CD4-positive, CD25-positive, alpha-beta regulatory T cell (primary cell): ENCODE measurements around the gene NUCKS1. TPM values are rescaled to one million over a fixed set of nuclear protein-coding genes. Genes with fewer than 3 reads are reported as not detected.
A peak's percentile ranks its signal among the peaks of the same experiment; 100 is the strongest.

Experiments
- ATAC-seq, 2 donors: fragments of 150-1000 bp; cut with Tn5 transposase; one replicate each; pipeline ENCODE4 v1.10.0; 2021; ENCODE audit warnings: low read depth in 2 of 2, moderate number of reproducible peaks in 2 of 2, moderate library complexity in 1 of 2
- DNase-seq, 3 donors: peaks; one replicate each; pipeline versions ENCODE4 v3.0.0 to v3.0.0-alpha.2; 2012 to 2022; ENCODE audit warnings: mixed read lengths in 1 of 3
- H3K27ac ChIP-seq: one replicate; pipeline ENCODE4 v1.7.0; 2013; ENCODE audit warnings: mild to moderate bottlenecking, low read length; ENCODE audit not compliant: insufficient read depth, poor library complexity, severe bottlenecking
- H3K27me3 ChIP-seq: one replicate; pipeline ENCODE4 v1.7.0; 2013; ENCODE audit warnings: low read length; ENCODE audit not compliant: control insufficient read depth, insufficient read depth
- H3K36me3 ChIP-seq: one replicate; pipeline ENCODE4 v1.7.0; 2013; ENCODE audit warnings: mild to moderate bottlenecking, low read length, moderate library complexity; ENCODE audit not compliant: control insufficient read depth, insufficient read depth
- H3K4me1 ChIP-seq: 2 replicates; pipeline ENCODE4 v1.7.0; 2013; ENCODE audit warnings: mild to moderate bottlenecking, low read length; ENCODE audit not compliant: insufficient read depth, control insufficient read depth, poor library complexity, severe bottlenecking
- H3K4me3 ChIP-seq: one replicate; pipeline ENCODE4 v1.7.0; 2013; ENCODE audit warnings: low read depth, mild to moderate bottlenecking, low read length, moderate library complexity
- H3K9me3 ChIP-seq, 2 experiments: 1 replicate in 1 of 2; 2 replicates in 1 of 2; pipeline ENCODE4 v1.7.0; 2013; ENCODE audit warnings: low read length in 2 of 2, mild to moderate bottlenecking in 1 of 2, moderate library complexity in 1 of 2; ENCODE audit not compliant: control insufficient read depth in 2 of 2
- H3K27ac Mint-ChIP-seq, 3 donors: one replicate each; pipeline ENCODE4 v1.8.0; 2020 to 2022; ENCODE audit warnings: mild to moderate bottlenecking in 3 of 3, mixed read lengths in 3 of 3, moderate library complexity in 2 of 3
- H3K27me3 Mint-ChIP-seq: one replicate; pipeline ENCODE4 v1.8.0; 2022; ENCODE audit warnings: mild to moderate bottlenecking, mixed read lengths
- H3K36me3 Mint-ChIP-seq: one replicate; pipeline ENCODE4 v1.8.0; 2020; ENCODE audit warnings: mixed read lengths
- H3K4me1 Mint-ChIP-seq, 4 donors: one replicate each; pipeline ENCODE4 v1.8.0; 2020 to 2022; ENCODE audit warnings: mixed read lengths in 4 of 4, mild to moderate bottlenecking in 1 of 4
- H3K4me3 Mint-ChIP-seq, 4 donors: one replicate each; pipeline ENCODE4 v1.8.0; 2020 to 2022; ENCODE audit warnings: mild to moderate bottlenecking in 4 of 4, mixed read lengths in 4 of 4, moderate library complexity in 3 of 4
- H3K9me3 Mint-ChIP-seq, 7 donors: one replicate each; pipeline ENCODE4 v1.8.0; 2020 to 2022; ENCODE audit warnings: mixed read lengths in 7 of 7, mild to moderate bottlenecking in 3 of 7, moderate library complexity in 2 of 7
- polyA plus RNA-seq, 4 donors: library from polyadenylated mRNA; unstranded; fragments of 300-500 nt; fragmentation: Illumina TruSeq; gene quantifications; one replicate each; pipeline ENCODE4 v1.2.3, GENCODE V29; 2021
- total RNA-seq: library from RNA; stranded (reverse); gene quantifications from one replicate; pipeline ENCODE4 v1.2.3, GENCODE V29; 2022

The NUCKS1 gene
- total and polyA plus RNA-seq, 5 donors from 2014 or later: 12.9 to 72.0 (median 13.3) TPM

DNA sequence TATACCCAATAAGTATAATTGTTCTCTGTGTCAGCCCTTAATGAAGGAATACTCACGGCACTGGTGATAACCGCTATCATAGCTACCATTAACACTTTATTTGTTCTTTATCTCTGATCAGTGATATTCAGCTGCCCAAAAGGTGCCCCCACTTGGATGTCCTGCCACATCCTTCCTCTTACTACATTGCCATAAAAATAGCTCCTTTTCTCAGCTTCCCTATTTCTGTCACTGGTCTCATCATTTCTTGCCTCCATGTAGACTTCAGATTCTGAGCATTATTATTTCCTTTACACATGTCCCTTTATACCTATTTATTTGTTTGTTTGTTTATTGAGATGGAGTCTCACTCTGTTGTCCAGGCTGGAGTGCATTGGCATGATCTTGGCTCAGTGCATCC is 28.0 kb upstream of the NUCKS1 start:
- Histone ChIP-seq H3K9me3 (no peaks in the 10 kb centered on the region), H3K27me3 (no peaks in the 10 kb centered on the region), H3K4me3 (no peak overlapping the region), H3K36me3 (no peaks in the 10 kb centered on the region), H3K27ac (no peak overlapping the region), H3K4me1 (peaks cover 34% of the 10 kb centered on the region)
- H3K4me3 Mint-ChIP-seq: peak overlapping the region in 1 of 4 donors; percentile 23
- peaks cover 10 to 36% (median 27%) of the 10 kb centered on the region in 4 donors for H3K4me1 Mint-ChIP-seq
- DNase-seq (no peak), ATAC-seq (no peak)
- no peaks in the 10 kb centered on the region for H3K36me3 Mint-ChIP-seq
- no peaks in the 10 kb centered on the region for H3K27me3 Mint-ChIP-seq
- H3K9me3 Mint-ChIP-seq: no peaks in the 10 kb centered on the region
- peak overlapping the region in 2 of 3 donors; percentile 67 to 81 for H3K27ac Mint-ChIP-seq

DNA sequence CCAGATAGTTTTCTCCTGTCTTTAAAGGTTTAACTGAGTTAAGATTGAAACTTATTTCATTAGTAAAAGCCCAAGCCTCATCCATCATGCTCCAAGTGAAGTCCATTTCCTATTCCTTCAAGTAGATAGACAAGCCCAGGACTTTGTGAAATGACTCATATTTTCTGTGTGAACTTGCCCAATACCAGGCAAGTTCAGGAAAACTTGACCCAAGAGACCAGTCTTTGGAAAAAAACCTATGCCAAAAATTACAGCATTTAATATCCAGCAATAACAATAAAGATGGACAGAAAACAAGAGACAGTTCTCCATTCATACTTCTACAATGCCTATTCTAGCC is 25.7 kb upstream of the NUCKS1 start:
- H3K4me1 ChIP-seq: peaks cover 45% of the 10 kb centered on the region
- no peaks in the 10 kb centered on the region for H3K9me3 Mint-ChIP-seq
- H3K27me3 Mint-ChIP-seq: no peaks in the 10 kb centered on the region
- H3K36me3 Mint-ChIP-seq: peaks cover 10% of the 10 kb centered on the region
- peak overlapping the region; percentile 98 to 99 (median 99) for H3K27ac Mint-ChIP-seq
- H3K36me3 ChIP-seq: peaks cover 5% of the 10 kb centered on the region
- peak overlapping the region; percentile 90 for H3K4me3 ChIP-seq
- no peaks in the 10 kb centered on the region for H3K9me3 ChIP-seq
- H3K27me3 ChIP-seq: no peaks in the 10 kb centered on the region
- peak overlapping the region; percentile 94 for H3K27ac ChIP-seq
- DNase-seq: no peak
- no peak for ATAC-seq
- peaks cover 10 to 53% (median 41%) of the 10 kb centered on the region in 4 donors for H3K4me1 Mint-ChIP-seq
- peak overlapping the region; percentile 88 to 99 (median 98) for H3K4me3 Mint-ChIP-seq

DNA sequence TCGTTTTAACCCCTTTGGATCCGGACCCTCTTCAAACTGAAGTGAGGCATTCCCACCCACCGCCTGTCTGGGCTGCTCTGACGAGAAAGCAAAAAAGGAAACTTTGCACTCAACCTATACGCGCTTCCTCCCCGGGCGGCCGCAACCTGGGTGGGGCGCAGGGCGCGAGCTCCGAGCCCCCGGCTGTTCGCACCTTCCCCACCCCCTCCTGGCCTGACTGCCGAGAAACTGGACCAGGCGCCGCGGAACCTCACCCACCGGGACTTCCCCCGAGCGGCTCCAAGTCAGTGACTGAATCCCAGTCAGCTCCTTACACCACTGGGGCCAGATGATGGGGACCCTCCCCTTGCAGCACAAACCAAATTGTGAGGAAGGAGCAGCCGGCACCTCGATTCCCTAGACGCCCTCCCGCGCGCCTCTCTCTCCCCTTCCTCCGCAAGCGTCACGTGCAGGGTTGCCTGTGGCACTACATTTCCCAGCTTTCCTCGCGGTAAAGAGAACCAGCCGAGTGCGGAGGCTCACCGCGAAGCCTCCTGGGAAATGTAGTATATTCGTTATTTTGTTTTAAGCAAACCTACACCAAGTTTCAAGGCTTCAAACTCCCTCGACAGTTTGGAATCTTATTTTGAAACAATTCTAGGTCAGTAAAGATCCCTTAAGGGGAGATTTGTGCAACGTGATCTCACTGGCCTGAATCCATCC is 25.2 kb upstream of the NUCKS1 start, which contains the start of gene RAB29:
TSS of gene RAB29 (minus strand) at position 468 of the 702 bp plus-strand sequence. CDS start 526 bp downstream, outside the sequence.
- peak within 1 kb of the TSS; percentile 98 to 99 (median 99) for H3K27ac Mint-ChIP-seq
- peaks cover 10 to 55% (median 44%) of the 10 kb centered on the region in 4 donors for H3K4me1 Mint-ChIP-seq
- H3K9me3 Mint-ChIP-seq: no peaks in the 10 kb centered on the region
- H3K9me3 ChIP-seq: no peaks in the 10 kb centered on the region
- peak within 1 kb of the TSS; percentile 88 to 99 (median 98) for H3K4me3 Mint-ChIP-seq
- peak; percentile 94 to 95 for ATAC-seq
- peaks cover 15% of the 10 kb centered on the region for H3K36me3 Mint-ChIP-seq
- peaks cover 10% of the 10 kb centered on the region for H3K36me3 ChIP-seq
- no peaks in the 10 kb centered on the region for H3K27me3 Mint-ChIP-seq
- no peaks in the 10 kb centered on the region for H3K27me3 ChIP-seq
- peak within 1 kb of the TSS; percentile 94 for H3K27ac ChIP-seq
- H3K4me1 ChIP-seq: peaks cover 45% of the 10 kb centered on the region
- DNase-seq: peak; percentile 83 to 94 (median 89)
- peak within 1 kb of the TSS; percentile 90 for H3K4me3 ChIP-seq

DNA sequence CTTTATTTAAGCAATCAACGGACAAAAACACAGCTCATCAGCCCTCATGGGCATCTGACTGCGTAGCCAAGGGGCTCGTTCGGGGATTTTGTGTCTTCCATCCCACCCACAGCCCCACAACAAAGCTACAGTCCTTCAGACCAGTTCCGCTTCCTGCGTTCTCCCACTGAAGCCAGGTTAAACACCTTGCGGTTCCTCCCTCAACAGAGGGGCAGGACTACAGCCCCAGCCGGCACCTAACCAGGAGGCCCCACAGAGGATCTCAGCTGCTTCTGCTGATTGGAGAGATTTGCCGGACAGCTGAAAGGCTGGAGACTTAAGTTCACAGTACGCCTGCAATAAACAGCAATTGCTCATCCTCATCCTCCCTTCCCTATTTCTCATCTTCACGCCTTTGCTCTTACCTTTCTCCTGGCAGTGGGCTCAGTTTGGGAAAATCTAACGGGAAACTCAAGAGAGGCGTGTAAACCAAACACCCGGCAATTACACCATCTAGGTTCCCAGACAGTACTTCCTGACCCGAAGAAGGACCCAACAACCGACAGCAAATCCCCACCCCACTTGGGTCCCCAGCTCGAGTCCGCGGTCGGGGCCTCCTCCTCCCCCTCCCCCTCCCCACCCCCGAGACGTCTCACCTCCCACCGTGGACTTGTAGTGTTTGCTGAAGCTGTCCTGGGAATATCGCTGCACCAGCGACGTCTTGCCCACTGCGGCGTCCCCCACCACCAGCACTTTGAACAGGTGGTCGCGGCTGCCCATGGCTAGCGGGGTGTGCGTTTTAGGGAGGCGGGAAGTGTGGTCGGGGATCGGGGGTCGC is 24.4 kb upstream of the NUCKS1 start:
- peak; percentile 27 to 69 (median 32) for DNase-seq

DNA sequence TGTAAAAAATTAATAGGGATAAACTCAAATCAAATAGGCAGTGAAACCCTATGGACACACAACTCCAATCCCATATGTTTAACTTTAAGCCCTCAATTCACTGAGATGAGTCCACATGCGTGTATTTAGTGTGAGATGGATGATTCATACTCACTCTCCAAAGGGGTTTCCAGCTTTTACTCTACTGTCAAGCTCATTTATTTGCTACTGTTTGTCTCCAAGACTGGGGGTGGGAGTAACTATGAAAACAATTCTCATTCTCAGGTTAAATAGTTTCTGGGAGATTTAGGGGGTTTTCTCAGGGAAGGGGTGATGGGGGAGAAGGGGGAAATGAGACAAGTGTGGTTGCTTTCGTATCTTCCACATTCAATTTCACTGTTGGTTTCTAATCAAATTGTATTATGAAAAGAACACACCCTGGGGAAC is 22.6 kb upstream of the NUCKS1 start:
- no peak overlapping the region for H3K4me3 ChIP-seq
- no peak for DNase-seq
- peaks cover 33% of the 10 kb centered on the region for H3K36me3 ChIP-seq
- ATAC-seq: no peak
- H3K27me3 ChIP-seq: no peaks in the 10 kb centered on the region
- H3K27ac ChIP-seq: peak overlapping the region; percentile 49
- no peaks in the 10 kb centered on the region for H3K9me3 ChIP-seq
- H3K9me3 Mint-ChIP-seq: no peaks in the 10 kb centered on the region
- peak overlapping the region; percentile 73 to 99 (median 92) for H3K4me3 Mint-ChIP-seq
- H3K36me3 Mint-ChIP-seq: peaks cover 21% of the 10 kb centered on the region
- H3K27me3 Mint-ChIP-seq: no peaks in the 10 kb centered on the region
- H3K4me1 Mint-ChIP-seq: peaks cover 18 to 62% (median 48%) of the 10 kb centered on the region in 4 donors
- H3K4me1 ChIP-seq: peaks cover 45% of the 10 kb centered on the region
- peak overlapping the region in 2 of 3 donors; percentile 67 to 99 for H3K27ac Mint-ChIP-seq

More for the DNA sequence above, 24.4 kb upstream of the NUCKS1 start:
- H3K4me1 ChIP-seq: peaks cover 45% of the 10 kb centered on the region
- ATAC-seq: no peak
- H3K36me3 ChIP-seq: peaks cover 17% of the 10 kb centered on the region
- Mint-ChIP-seq H3K9me3 (no peaks in the 10 kb centered on the region), H3K36me3 (peaks cover 18% of the 10 kb centered on the region), H3K27me3 (no peaks in the 10 kb centered on the region), H3K4me1 (peaks cover 10 to 60% (median 44%) of the 10 kb centered on the region in 4 donors), H3K4me3 (peak overlapping the region; percentile 88 to 99 (median 98)), H3K27ac (peak overlapping the region; percentile 98 to 99 (median 99))
- peak overlapping the region; percentile 90 for H3K4me3 ChIP-seq
- no peaks in the 10 kb centered on the region for H3K27me3 ChIP-seq
- no peaks in the 10 kb centered on the region for H3K9me3 ChIP-seq
- peak overlapping the region; percentile 94 for H3K27ac ChIP-seq

DNA sequence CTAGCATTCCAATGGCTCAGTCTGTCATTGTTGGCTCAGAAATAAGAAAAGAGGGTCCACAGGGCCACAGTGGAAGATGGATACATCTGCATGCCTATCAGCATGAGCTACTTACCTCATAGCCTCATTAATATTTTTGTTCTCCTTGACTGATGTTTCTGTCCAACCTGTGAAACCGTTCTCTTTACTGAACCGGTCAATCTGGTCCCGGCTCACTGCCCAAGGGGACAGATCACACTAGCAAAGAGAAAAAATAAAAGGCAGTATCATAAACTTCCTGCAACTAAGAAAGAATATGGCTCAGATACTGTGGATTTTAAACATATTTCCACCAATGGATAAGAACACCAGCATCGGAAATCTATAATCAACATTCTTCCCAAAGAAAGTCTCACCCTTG is 20.6 kb upstream of the NUCKS1 start:
- H3K36me3 ChIP-seq: peaks cover 33% of the 10 kb centered on the region
- ATAC-seq (no peak), DNase-seq (no peak)
- Mint-ChIP-seq H3K27ac (peak overlapping the region in 2 of 3 donors; percentile 25 to 31), H3K9me3 (no peaks in the 10 kb centered on the region), H3K4me1 (peaks cover 22 to 60% (median 46%) of the 10 kb centered on the region in 4 donors), H3K27me3 (no peaks in the 10 kb centered on the region), H3K36me3 (peaks cover 26% of the 10 kb centered on the region), H3K4me3 (peak overlapping the region; percentile 38 to 88 (median 54))
- no peak overlapping the region for H3K4me3 ChIP-seq
- H3K4me1 ChIP-seq: peaks cover 40% of the 10 kb centered on the region
- H3K9me3 ChIP-seq: no peaks in the 10 kb centered on the region
- H3K27ac ChIP-seq: no peak overlapping the region
- H3K27me3 ChIP-seq: no peaks in the 10 kb centered on the region

DNA sequence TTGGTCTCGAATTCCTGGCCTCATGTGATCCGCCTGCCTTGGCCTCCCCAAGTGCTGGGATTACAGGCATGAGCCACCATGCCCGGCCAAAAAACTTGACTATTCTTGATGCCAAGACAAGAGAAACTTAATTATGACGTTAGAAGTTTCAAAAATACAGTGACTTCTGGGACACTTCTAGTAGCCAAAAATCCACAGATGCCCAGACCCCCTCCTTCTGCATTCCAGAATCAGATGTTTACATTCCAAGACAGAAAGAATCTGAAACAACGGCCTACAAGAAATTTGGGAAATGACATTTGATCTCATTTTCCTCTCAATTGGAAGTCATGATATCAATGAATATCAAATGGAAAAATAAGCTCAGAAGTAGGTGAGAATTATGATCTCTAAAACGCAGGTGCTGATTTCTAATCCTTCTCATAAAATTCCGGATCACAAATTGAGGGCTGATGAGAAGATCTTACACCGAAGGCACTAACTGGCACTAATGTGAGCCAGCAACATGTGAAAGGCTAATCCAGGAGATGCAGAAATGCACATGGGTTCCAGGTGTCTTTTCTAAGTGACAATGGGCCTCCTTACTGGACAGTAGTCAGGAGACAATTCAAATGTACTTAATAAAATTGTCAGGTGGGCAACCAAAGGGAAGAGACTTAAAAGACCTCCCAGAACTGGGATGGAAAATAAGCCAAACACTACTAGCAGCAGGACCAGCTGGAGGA is 19.8 kb upstream of the NUCKS1 start:
- no peak overlapping the region for H3K27ac ChIP-seq
- DNase-seq: no peak
- Mint-ChIP-seq H3K27me3 (no peaks in the 10 kb centered on the region), H3K36me3 (peaks cover 26% of the 10 kb centered on the region), H3K9me3 (no peaks in the 10 kb centered on the region), H3K4me3 (no peak overlapping the region), H3K27ac (peak overlapping the region; percentile 31 to 73 (median 38)), H3K4me1 (peaks cover 22 to 54% (median 42%) of the 10 kb centered on the region in 4 donors)
- no peaks in the 10 kb centered on the region for H3K27me3 ChIP-seq
- no peak for ATAC-seq
- H3K36me3 ChIP-seq: peaks cover 33% of the 10 kb centered on the region
- H3K4me3 ChIP-seq: no peak overlapping the region
- no peaks in the 10 kb centered on the region for H3K9me3 ChIP-seq
- H3K4me1 ChIP-seq: peaks cover 35% of the 10 kb centered on the region
